Fibroblast of lung (primary cell): Measurements from ENCODE around the gene ZNF740. TPM values are rescaled to one million over a fixed set of nuclear protein-coding genes. Genes with fewer than 3 reads are reported as not detected.

ENCODE experiments used
- DNase-seq, 2 donors: peaks; one replicate each; pipeline versions ENCODE4 v3.0.0 to v3.0.0-alpha.2; 2010; ENCODE audit warnings: low read depth in 2 of 2
- H2AFZ ChIP-seq: 2 replicates; pipeline ENCODE4 v1.5.1; 2012; ENCODE audit warnings: low read length, control low read depth, inconsistent platforms
- H3K27ac ChIP-seq: 2 replicates; pipeline ENCODE4 v1.5.1; 2011; ENCODE audit warnings: low read length, control low read depth; ENCODE audit not compliant: insufficient read depth
- H3K27me3 ChIP-seq: 2 replicates; pipeline ENCODE4 v1.5.1; 2011; ENCODE audit warnings: mild to moderate bottlenecking, low read length; ENCODE audit not compliant: control insufficient read depth, insufficient read depth
- H3K36me3 ChIP-seq: 2 replicates; pipeline ENCODE4 v1.5.1; 2011; ENCODE audit warnings: low read length; ENCODE audit not compliant: control insufficient read depth, insufficient read depth
- H3K4me1 ChIP-seq: 2 replicates; pipeline ENCODE4 v1.5.1; 2011; ENCODE audit warnings: low read length; ENCODE audit not compliant: control insufficient read depth, insufficient read depth; ENCODE audit errors: extremely low read depth
- H3K4me2 ChIP-seq: 2 replicates; pipeline ENCODE4 v1.5.1; 2011; ENCODE audit warnings: low read length, control low read depth; ENCODE audit not compliant: insufficient read depth; ENCODE audit errors: extremely low read depth
- H3K4me3 ChIP-seq, 4 experiments: fragments of 200-600 bp in 1 of 4; sonication (generic) in 1 of 4; replicated peaks in 1 of 4; 2 replicates each; pipeline ENCODE4 v1.5.1; 2011 to 2016; ENCODE audit warnings: low read length in 4 of 4, low read depth in 3 of 4, mild to moderate bottlenecking in 3 of 4, control low read depth in 2 of 4, inconsistent platforms in 1 of 4, mixed read lengths in 1 of 4; ENCODE audit not compliant: insufficient read depth in 1 of 4; ENCODE audit errors: control extremely low read depth in 1 of 4
- H3K79me2 ChIP-seq: 2 replicates; pipeline ENCODE4 v1.5.1; 2012; ENCODE audit warnings: mild to moderate bottlenecking, low read length, inconsistent platforms; ENCODE audit not compliant: control insufficient read depth, insufficient read depth
- H3K9ac ChIP-seq: 2 replicates; pipeline ENCODE4 v1.5.1; 2011; ENCODE audit warnings: mild to moderate bottlenecking, low read length, control low read depth; ENCODE audit not compliant: insufficient read depth
- H3K9me3 ChIP-seq: 2 replicates; pipeline ENCODE4 v1.5.1; 2012; ENCODE audit warnings: low read depth, low read length; ENCODE audit not compliant: control insufficient read depth, insufficient read depth
- H4K20me1 ChIP-seq: 2 replicates; pipeline ENCODE4 v1.5.1; 2011; ENCODE audit warnings: low read length; ENCODE audit not compliant: control insufficient read depth, insufficient read depth; ENCODE audit errors: extremely low read depth
- EZH2 ChIP-seq: IDR thresholded peaks from 2 replicates; pipeline ENCODE4 v1.5.1; 2012; ENCODE audit warnings: low read length, control low read depth, mild to moderate bottlenecking; ENCODE audit errors: missing control alignments
- polyA plus RNA-seq, 2 donors: library from polyadenylated mRNA; depleted of rRNA in 1 of 2; stranded (reverse) in 1 of 2; unstranded in 1 of 2; fragments of >200 nt; gene quantifications; 2 replicates each; pipeline ENCODE4 v1.2.1, GENCODE V29; 2011 to 2012; ENCODE audit warnings: missing spikeins in 1 of 2
- total RNA-seq: library from RNA; depleted of rRNA; stranded (reverse); fragments of >200 nt; gene quantifications from 2 replicates; pipeline ENCODE4 v1.2.1, GENCODE V29; 2014
- TF ChIP-seq, protein P1 (sequence below), 2 donors: IDR thresholded peaks in 1 of 2; conservative IDR thresholded peaks in 1 of 2; 1 replicate in 1 of 2; 2 replicates in 1 of 2; pipeline ENCODE4 v1.5.1; 2011 to 2012; ENCODE audit warnings: low read length in 2 of 2, control low read depth in 1 of 2, inconsistent platforms in 1 of 2, low read depth in 1 of 2, mild to moderate bottlenecking in 1 of 2

The ZNF740 gene
- total and polyA plus RNA-seq, 2 donors (not counting 1 experiment from before 2014, with no cell fraction given): 10.6 to 16.8 TPM

DNA sequence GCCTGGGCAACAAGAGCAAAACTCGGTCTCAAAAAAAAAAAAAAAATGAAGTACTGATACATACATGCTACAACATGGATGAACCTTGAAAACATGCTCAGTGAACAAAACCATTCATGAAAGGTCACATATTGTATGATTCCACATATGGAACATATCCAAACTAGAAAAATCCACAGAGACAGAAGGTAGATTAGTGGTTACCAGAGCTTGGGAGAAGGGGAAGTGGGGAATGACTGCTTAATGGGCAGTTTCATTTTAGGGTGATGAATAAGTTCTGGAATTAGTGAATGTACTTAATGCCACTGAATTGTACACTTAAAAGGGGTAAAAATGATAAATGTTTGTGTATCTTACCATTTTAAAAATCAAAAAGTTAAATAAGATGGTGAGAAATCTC, 23.8 kb downstream of the ZNF740 start:
- Histone ChIP-seq H3K4me1 (peaks cover 7% of the 10 kb centered on the region), H3K9ac (no peak overlapping the region), H3K9me3 (no peaks in the 10 kb centered on the region), H3K36me3 (peaks cover 2% of the 10 kb centered on the region), H3K4me3 (no peak overlapping the region), H3K27me3 (no peaks in the 10 kb centered on the region), H3K27ac (no peak overlapping the region), H3K4me2 (no peak overlapping the region), H2AFZ (no peak overlapping the region), H3K79me2 (no peaks in the 10 kb centered on the region), H4K20me1 (no peaks in the 10 kb centered on the region)
- DNase-seq: no peak
- TF ChIP-seq, protein P1, sequence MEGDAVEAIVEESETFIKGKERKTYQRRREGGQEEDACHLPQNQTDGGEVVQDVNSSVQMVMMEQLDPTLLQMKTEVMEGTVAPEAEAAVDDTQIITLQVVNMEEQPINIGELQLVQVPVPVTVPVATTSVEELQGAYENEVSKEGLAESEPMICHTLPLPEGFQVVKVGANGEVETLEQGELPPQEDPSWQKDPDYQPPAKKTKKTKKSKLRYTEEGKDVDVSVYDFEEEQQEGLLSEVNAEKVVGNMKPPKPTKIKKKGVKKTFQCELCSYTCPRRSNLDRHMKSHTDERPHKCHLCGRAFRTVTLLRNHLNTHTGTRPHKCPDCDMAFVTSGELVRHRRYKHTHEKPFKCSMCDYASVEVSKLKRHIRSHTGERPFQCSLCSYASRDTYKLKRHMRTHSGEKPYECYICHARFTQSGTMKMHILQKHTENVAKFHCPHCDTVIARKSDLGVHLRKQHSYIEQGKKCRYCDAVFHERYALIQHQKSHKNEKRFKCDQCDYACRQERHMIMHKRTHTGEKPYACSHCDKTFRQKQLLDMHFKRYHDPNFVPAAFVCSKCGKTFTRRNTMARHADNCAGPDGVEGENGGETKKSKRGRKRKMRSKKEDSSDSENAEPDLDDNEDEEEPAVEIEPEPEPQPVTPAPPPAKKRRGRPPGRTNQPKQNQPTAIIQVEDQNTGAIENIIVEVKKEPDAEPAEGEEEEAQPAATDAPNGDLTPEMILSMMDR (conservative IDR thresholded peaks at IDR 0.05 in 1 of 2, IDR thresholded peaks at IDR 0.05 in 1 of 2; ENCODE audit: low read depth in 1 of 2, low read length in 2 of 2): no peak
- TF ChIP-seq EZH2: no peak

DNA sequence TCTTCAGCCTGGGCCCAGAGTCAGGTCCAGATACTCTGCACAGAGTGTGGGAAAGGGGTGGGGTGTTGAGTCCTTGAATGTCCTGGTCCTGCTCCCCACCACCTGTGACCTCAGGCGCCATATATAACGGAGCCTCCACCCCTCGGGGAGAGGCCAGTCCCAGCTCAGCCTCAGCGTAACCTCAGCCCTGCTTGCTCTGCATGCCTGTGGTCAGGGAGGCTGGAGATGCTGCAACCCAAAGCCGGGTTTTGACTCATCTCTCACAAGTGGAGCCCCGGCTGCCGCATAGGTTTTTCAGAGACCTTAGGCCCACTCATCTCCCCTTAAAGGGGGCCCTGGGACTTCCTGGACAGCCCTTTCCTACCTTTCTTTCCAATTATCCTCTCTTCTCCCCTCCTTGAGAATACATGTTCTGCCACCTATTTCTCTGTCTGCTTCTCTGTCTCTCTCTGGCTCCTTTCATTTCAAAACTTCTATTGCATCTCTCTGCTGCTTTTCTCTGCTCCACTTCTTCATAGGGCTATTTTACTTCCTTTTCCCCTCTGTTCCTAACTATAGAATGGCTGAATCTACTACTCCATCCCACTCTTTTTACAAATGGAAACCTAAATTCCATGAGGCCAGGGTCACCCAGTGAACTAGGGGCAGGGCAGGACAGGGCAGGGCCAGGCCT, 25.4 kb downstream of the ZNF740 start:
- H2AFZ ChIP-seq: no peak overlapping the region
- H3K9ac ChIP-seq: no peak overlapping the region

DNA sequence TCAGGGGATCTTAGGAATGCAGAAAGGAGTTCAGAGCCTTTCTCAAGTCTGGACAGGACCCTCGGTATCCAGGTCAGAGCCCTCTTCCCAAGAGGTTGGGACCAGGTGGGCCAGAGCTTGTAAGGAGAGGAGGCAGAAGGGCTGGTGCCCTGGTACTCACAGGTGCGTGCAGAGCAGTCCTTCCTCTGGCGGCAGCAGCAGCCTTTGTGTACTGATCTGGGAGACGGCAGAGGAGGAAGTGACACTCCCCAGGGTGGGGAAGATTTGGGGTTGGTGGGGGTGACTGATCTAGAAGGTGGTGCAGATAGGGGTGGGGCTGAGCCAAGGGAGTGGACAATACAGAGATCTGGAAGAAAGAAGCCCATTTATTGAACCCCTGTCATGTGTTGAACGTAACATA, 26.5 kb downstream of the ZNF740 start, which contains the start of gene ITGB7:
TSS of gene ITGB7 (minus strand) at position 210 of the 400 bp plus-strand sequence. CDS start 6,808 bp downstream, outside the sequence.
- no peak for DNase-seq
- Histone ChIP-seq H4K20me1 (no peaks in the 10 kb centered on the region), H3K36me3 (peaks cover 16% of the 10 kb centered on the region), H3K9ac (no peak within 1 kb of the TSS), H3K4me3 (no peak within 1 kb of the TSS), H3K4me2 (no peak within 1 kb of the TSS), H3K4me1 (peaks cover 7% of the 10 kb centered on the region), H2AFZ (no peak within 1 kb of the TSS), H3K27me3 (no peaks in the 10 kb centered on the region), H3K27ac (peak within 1 kb of the TSS; percentile 53), H3K9me3 (no peaks in the 10 kb centered on the region), H3K79me2 (no peaks in the 10 kb centered on the region)
- no peak for TF ChIP-seq EZH2
- TF ChIP-seq, protein P1 (conservative IDR thresholded peaks at IDR 0.05 in 1 of 2, IDR thresholded peaks at IDR 0.05 in 1 of 2; ENCODE audit: low read depth in 1 of 2, low read length in 2 of 2): no peak

More for the DNA sequence above, 25.4 kb downstream of the ZNF740 start:
- peak; percentile 89 for DNase-seq
- H3K36me3 ChIP-seq: peaks cover 7% of the 10 kb centered on the region
- peak overlapping the region; percentile 30 for H3K4me2 ChIP-seq
- no peaks in the 10 kb centered on the region for H3K9me3 ChIP-seq
- H3K79me2 ChIP-seq: no peaks in the 10 kb centered on the region
- H3K4me3 ChIP-seq: no peak overlapping the region
- no peak for TF ChIP-seq EZH2
- TF ChIP-seq, protein P1 (conservative IDR thresholded peaks at IDR 0.05 in 1 of 2, IDR thresholded peaks at IDR 0.05 in 1 of 2; ENCODE audit: low read depth in 1 of 2, low read length in 2 of 2): no peak
- H3K27me3 ChIP-seq: no peaks in the 10 kb centered on the region
- H4K20me1 ChIP-seq: no peaks in the 10 kb centered on the region
- H3K4me1 ChIP-seq: peaks cover 7% of the 10 kb centered on the region
- H3K27ac ChIP-seq: peak overlapping the region; percentile 53
